Panc1 (cell line): ENCODE data around the gene FAM163A. TPM values are rescaled to one million over a fixed set of nuclear protein-coding genes. Genes with fewer than 3 reads are reported as not detected.

Source experiments
- ATAC-seq: fragments of 200-7000 bp; cut with Tn5 transposase; 2 replicates; pipeline ENCODE4 v1.9.1; 2020; ENCODE audit warnings: mild to moderate bottlenecking, moderate library complexity
- BruUV-seq: library from RNA; stranded (reverse); fragments of 400-500 nt; replicated peaks from 2 replicates; lab custom pipeline; 2021; lab: Mats Ljungman, UMichigan
- CTCF ChIA-PET: fragments of 300-600 bp; sonication (Branson Sonifier 250); formaldehyde crosslinking; loops from one replicate; lab custom pipeline; 2022; ENCODE audit warnings: antibody characterized with exemption; lab: Charles Lee
- POLR2A ChIA-PET: fragments of 300-600 bp; sonication (Branson Sonifier 250); formaldehyde crosslinking; loops from one replicate; lab custom pipeline; 2022; ENCODE audit warnings: antibody characterized with exemption; lab: Charles Lee
- DNase-seq: peaks from one replicate; pipeline ENCODE4 v3.0.0-alpha.2; 2010; ENCODE audit warnings: low read depth, low spot score
- H3K27ac ChIP-seq: 2 replicates; pipeline ENCODE4 v1.5.1; 2011; ENCODE audit warnings: mild to moderate bottlenecking, low read length, inconsistent platforms
- H3K27me3 ChIP-seq: fragments of 200-500 bp; sonication (Bioruptor generic); 2 replicates; pipeline ENCODE4 v1.6.0; 2014; ENCODE audit warnings: low read length, inconsistent platforms; ENCODE audit not compliant: control insufficient read depth, insufficient read depth
- H3K36me3 ChIP-seq: fragments of 200-500 bp; sonication (Bioruptor generic); 2 replicates; pipeline ENCODE4 v1.5.1; 2014; ENCODE audit warnings: inconsistent platforms, mild to moderate bottlenecking, low read length, moderate library complexity; ENCODE audit not compliant: control insufficient read depth, insufficient read depth
- H3K4me1 ChIP-seq: 2 replicates; pipeline ENCODE4 v1.5.1; 2011; ENCODE audit warnings: inconsistent platforms, mild to moderate bottlenecking, low read length, moderate library complexity; ENCODE audit not compliant: control insufficient read depth, insufficient read depth
- H3K4me3 ChIP-seq, 2 experiments: 2 replicates each; pipeline ENCODE4 v1.5.1; 2011 to 2012; ENCODE audit warnings: low read depth in 2 of 2, low read length in 2 of 2, mild to moderate bottlenecking in 2 of 2, inconsistent platforms in 1 of 2, moderate library complexity in 1 of 2
- H3K9me3 ChIP-seq: fragments of 200-500 bp; sonication (Bioruptor generic); 2 replicates; pipeline ENCODE4 v1.5.1; 2014; ENCODE audit warnings: low read depth, mild to moderate bottlenecking, inconsistent platforms, low read length, moderate library complexity; ENCODE audit not compliant: control insufficient read depth, insufficient read depth
- POLR2AphosphoS5 ChIP-seq: IDR thresholded peaks from 2 replicates; pipeline ENCODE4 v1.6.1; 2012; ENCODE audit warnings: mild to moderate bottlenecking, low read depth, low read length, moderate library complexity
- SIN3A ChIP-seq: IDR thresholded peaks from 2 replicates; pipeline ENCODE4 v1.6.1; 2012; ENCODE audit warnings: low read depth, mild to moderate bottlenecking, low read length, moderate library complexity, borderline replicate concordance; ENCODE audit not compliant: insufficient read depth
- TCF7L2 ChIP-seq: IDR thresholded peaks from 2 replicates; pipeline ENCODE4 v1.6.1; 2011; ENCODE audit warnings: mild to moderate bottlenecking, low read depth, low read length, inconsistent platforms
- in situ Hi-C: cut with HindIII; loops from 2 replicates; pipeline ENCODE4 v1.10.0; 2016; ENCODE audit warnings: low sequenced_read_pairs, low pct_unique_long_range_greater_than_20kb
- intact Hi-C: fragments of 100-400 bp; cut with micrococcal nuclease; formaldehyde crosslinking; loops from one replicate; pipeline ENCODE4 v1.10.0; 2022; ENCODE audit not compliant: unreplicated experiment
- total RNA-seq: library from RNA; stranded (reverse); gene quantifications from one replicate; pipeline ENCODE4 v1.2.1, GENCODE V29; 2021; ENCODE audit not compliant: unreplicated experiment
- TF ChIP-seq, protein P1 (sequence below): fragments of 450-650 bp; IDR thresholded peaks from 2 replicates; pipeline ENCODE4 v1.5.1; 2017; ENCODE audit warnings: mild to moderate bottlenecking
- TF ChIP-seq, protein P2 (sequence below), 2 experiments: IDR thresholded peaks; 2 replicates each; pipeline ENCODE4 v1.6.1; 2011 to 2012; ENCODE audit warnings: low read depth in 2 of 2, control low read depth in 1 of 2, low read length in 1 of 2, mild to moderate bottlenecking in 1 of 2, moderate library complexity in 1 of 2; ENCODE audit not compliant: insufficient read depth in 1 of 2

The FAM163A gene
- total RNA-seq, 1 experiment from 2014 or later = not detected

DNA sequence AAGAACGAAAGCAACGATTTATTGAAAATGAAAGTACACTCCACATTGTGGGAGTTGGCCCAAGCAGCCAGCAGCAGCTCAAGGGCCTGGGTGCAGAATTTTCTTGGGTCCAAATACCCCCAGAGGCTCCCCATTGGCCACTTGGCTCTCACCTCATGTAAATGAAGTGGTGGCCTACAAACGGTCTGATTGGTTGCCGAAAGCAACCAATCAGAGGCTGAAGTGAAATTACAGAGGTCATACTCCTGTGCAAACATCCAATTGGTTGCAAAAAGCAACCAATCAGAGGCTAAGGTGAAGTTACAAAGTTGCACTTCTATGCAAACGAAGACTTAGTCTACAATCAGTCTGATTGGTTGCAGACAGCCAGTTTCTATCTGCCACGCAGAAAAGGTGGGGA, 31.9 kb downstream of the FAM163A start:
- Histone ChIP-seq H3K36me3 (no peaks in the 10 kb centered on the region), H3K27ac (no peak overlapping the region), H3K27me3 (no peaks in the 10 kb centered on the region), H3K9me3 (no peaks in the 10 kb centered on the region), H3K4me3 (peak overlapping the region in 1 of 2 experiments; percentile 36; a peak in 2 of 4 replicates), H3K4me1 (no peaks in the 10 kb centered on the region)
- ChIA-PET POLR2A (no interaction called here), CTCF (no interaction called here)
- intact Hi-C loops = no loop called here
- TF ChIP-seq TCF7L2 (no peak), SIN3A (no peak), POLR2AphosphoS5 (no peak)
- TF ChIP-seq, protein P1, sequence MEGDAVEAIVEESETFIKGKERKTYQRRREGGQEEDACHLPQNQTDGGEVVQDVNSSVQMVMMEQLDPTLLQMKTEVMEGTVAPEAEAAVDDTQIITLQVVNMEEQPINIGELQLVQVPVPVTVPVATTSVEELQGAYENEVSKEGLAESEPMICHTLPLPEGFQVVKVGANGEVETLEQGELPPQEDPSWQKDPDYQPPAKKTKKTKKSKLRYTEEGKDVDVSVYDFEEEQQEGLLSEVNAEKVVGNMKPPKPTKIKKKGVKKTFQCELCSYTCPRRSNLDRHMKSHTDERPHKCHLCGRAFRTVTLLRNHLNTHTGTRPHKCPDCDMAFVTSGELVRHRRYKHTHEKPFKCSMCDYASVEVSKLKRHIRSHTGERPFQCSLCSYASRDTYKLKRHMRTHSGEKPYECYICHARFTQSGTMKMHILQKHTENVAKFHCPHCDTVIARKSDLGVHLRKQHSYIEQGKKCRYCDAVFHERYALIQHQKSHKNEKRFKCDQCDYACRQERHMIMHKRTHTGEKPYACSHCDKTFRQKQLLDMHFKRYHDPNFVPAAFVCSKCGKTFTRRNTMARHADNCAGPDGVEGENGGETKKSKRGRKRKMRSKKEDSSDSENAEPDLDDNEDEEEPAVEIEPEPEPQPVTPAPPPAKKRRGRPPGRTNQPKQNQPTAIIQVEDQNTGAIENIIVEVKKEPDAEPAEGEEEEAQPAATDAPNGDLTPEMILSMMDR = no peak
- TF ChIP-seq, protein P2, sequence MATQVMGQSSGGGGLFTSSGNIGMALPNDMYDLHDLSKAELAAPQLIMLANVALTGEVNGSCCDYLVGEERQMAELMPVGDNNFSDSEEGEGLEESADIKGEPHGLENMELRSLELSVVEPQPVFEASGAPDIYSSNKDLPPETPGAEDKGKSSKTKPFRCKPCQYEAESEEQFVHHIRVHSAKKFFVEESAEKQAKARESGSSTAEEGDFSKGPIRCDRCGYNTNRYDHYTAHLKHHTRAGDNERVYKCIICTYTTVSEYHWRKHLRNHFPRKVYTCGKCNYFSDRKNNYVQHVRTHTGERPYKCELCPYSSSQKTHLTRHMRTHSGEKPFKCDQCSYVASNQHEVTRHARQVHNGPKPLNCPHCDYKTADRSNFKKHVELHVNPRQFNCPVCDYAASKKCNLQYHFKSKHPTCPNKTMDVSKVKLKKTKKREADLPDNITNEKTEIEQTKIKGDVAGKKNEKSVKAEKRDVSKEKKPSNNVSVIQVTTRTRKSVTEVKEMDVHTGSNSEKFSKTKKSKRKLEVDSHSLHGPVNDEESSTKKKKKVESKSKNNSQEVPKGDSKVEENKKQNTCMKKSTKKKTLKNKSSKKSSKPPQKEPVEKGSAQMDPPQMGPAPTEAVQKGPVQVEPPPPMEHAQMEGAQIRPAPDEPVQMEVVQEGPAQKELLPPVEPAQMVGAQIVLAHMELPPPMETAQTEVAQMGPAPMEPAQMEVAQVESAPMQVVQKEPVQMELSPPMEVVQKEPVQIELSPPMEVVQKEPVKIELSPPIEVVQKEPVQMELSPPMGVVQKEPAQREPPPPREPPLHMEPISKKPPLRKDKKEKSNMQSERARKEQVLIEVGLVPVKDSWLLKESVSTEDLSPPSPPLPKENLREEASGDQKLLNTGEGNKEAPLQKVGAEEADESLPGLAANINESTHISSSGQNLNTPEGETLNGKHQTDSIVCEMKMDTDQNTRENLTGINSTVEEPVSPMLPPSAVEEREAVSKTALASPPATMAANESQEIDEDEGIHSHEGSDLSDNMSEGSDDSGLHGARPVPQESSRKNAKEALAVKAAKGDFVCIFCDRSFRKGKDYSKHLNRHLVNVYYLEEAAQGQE (IDR thresholded peaks at IDR 0.05; ENCODE audit: insufficient read depth in 1 of 2, low read depth in 2 of 2, low read length in 1 of 2) = no peak
- ATAC-seq (no peak), DNase-seq (no peak)
- in situ Hi-C loops = no loop called here
- no TSS peak for BruUV-seq

DNA sequence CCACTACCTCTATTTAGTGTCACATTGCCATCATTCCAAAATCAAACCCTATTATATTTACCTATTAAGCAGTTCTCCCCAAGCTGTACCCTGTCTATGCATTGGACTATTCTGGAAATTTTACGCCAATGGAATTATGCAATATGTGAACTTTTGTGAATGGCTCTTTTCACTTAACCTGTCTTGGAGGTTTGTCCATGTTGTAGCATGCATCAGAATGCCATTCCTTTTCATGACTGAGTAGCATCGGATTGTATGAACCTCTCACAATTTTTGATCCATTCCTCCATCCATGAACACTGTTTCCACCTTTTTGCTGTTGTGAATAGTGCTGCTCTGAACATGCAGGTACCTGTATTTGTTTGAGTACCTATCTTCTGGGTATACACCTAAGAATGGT, 33.7 kb downstream of the FAM163A start:
- Histone ChIP-seq H3K4me3 (no peak overlapping the region), H3K9me3 (no peaks in the 10 kb centered on the region), H3K27ac (no peak overlapping the region), H3K27me3 (no peaks in the 10 kb centered on the region), H3K4me1 (no peaks in the 10 kb centered on the region), H3K36me3 (no peaks in the 10 kb centered on the region)
- BruUV-seq = no TSS peak
- in situ Hi-C loops (no loop called here), intact Hi-C loops (no loop called here)
- ChIA-PET POLR2A (no interaction called here), CTCF (interaction anchor here (1.7 kb wide), 1 partner anchor 33 kb away, joined by 8 read pairs; no protein-coding TSS in a partner anchor)
- no peak for TF ChIP-seq SIN3A
- no peak for TF ChIP-seq POLR2AphosphoS5
- TF ChIP-seq, protein P2 (IDR thresholded peaks at IDR 0.05; ENCODE audit: insufficient read depth in 1 of 2, low read depth in 2 of 2, low read length in 1 of 2) = no peak
- no peak for TF ChIP-seq TCF7L2
- TF ChIP-seq, protein P1 = no peak
- no peak for ATAC-seq
- no peak for DNase-seq
